Astrocyte (in vitro differentiated cells and primary cell): ENCODE measurements around the gene UNCX. TPM values are rescaled to one million over a fixed set of nuclear protein-coding genes. Genes with fewer than 3 reads are reported as not detected.

Experiments used
- DNase-seq: peaks from one replicate; pipeline ENCODE4 v3.0.0-alpha.2; 2010; ENCODE audit warnings: low read depth
- FAIRE-seq: peaks from 2 replicates; lab custom pipeline; 2011; peaks lifted over from hg19 to GRCh38; lab: Jason Lieb, UNC
- H2AFZ ChIP-seq: 2 replicates; pipeline ENCODE4 v1.6.0; 2012; ENCODE audit warnings: low read depth, low read length, inconsistent platforms
- H3K27ac ChIP-seq: 2 replicates; pipeline ENCODE4 v1.5.1; 2011; ENCODE audit warnings: low read depth, low read length, inconsistent platforms
- H3K27me3 ChIP-seq: 2 replicates; pipeline ENCODE4 v1.6.0; 2011; ENCODE audit warnings: low read length, inconsistent platforms; ENCODE audit not compliant: insufficient read depth
- H3K36me3 ChIP-seq: 2 replicates; pipeline ENCODE4 v1.5.1; 2011; ENCODE audit warnings: low read length, inconsistent platforms; ENCODE audit not compliant: insufficient read depth
- H3K4me1 ChIP-seq: 2 replicates; pipeline ENCODE4 v1.5.1; 2011; ENCODE audit warnings: low read length, inconsistent platforms; ENCODE audit not compliant: insufficient read depth
- H3K4me2 ChIP-seq: 2 replicates; pipeline ENCODE4 v1.6.0; 2012; ENCODE audit warnings: low read length, inconsistent platforms
- H3K4me3 ChIP-seq: 2 replicates; pipeline ENCODE4 v1.5.1; 2011; ENCODE audit warnings: low read depth, mild to moderate bottlenecking, low read length, inconsistent platforms; ENCODE audit not compliant: insufficient read depth
- H3K79me2 ChIP-seq: 2 replicates; pipeline ENCODE4 v1.6.0; 2012; ENCODE audit warnings: mild to moderate bottlenecking, low read length, inconsistent platforms; ENCODE audit not compliant: insufficient read depth
- H3K9ac ChIP-seq: 2 replicates; pipeline ENCODE4 v1.6.0; 2012; ENCODE audit warnings: mild to moderate bottlenecking, low read length, inconsistent platforms
- H3K9me3 ChIP-seq: 2 replicates; pipeline ENCODE4 v1.5.1; 2012; ENCODE audit warnings: low read depth, mild to moderate bottlenecking, low read length, inconsistent platforms; ENCODE audit not compliant: insufficient read depth
- H4K20me1 ChIP-seq: 2 replicates; pipeline ENCODE4 v1.6.0; 2012; ENCODE audit warnings: low read length, inconsistent platforms; ENCODE audit not compliant: insufficient read depth
- H3K27ac Mint-ChIP-seq: one replicate; pipeline ENCODE4 v1.8.0; 2021; ENCODE audit warnings: mild to moderate bottlenecking, mixed read lengths; ENCODE audit not compliant: unreplicated experiment
- H3K27me3 Mint-ChIP-seq: one replicate; pipeline ENCODE4 v1.8.0; 2021; ENCODE audit warnings: low read depth, mixed read lengths; ENCODE audit not compliant: unreplicated experiment
- H3K36me3 Mint-ChIP-seq: one replicate; pipeline ENCODE4 v1.8.0; 2021; ENCODE audit warnings: low read depth, mixed read lengths; ENCODE audit not compliant: unreplicated experiment
- H3K4me1 Mint-ChIP-seq: one replicate; pipeline ENCODE4 v1.8.0; 2021; ENCODE audit warnings: low read depth, mixed read lengths; ENCODE audit not compliant: unreplicated experiment
- H3K4me3 Mint-ChIP-seq: one replicate; pipeline ENCODE4 v1.8.0; 2021; ENCODE audit warnings: mild to moderate bottlenecking, moderate library complexity, mixed read lengths; ENCODE audit not compliant: unreplicated experiment
- H3K9me3 Mint-ChIP-seq: one replicate; pipeline ENCODE4 v1.8.0; 2021; ENCODE audit warnings: mild to moderate bottlenecking, mixed read lengths; ENCODE audit not compliant: unreplicated experiment
- EZH2 ChIP-seq: IDR thresholded peaks from 2 replicates; pipeline ENCODE4 v1.6.1; 2012; ENCODE audit warnings: mild to moderate bottlenecking, low read length, inconsistent platforms; ENCODE audit not compliant: insufficient read depth
- total RNA-seq: library from RNA; stranded (reverse); gene quantifications from 2 replicates; pipeline ENCODE4 v1.2.1, GENCODE V29; 2021
- TF ChIP-seq, protein P1 (sequence below): IDR thresholded peaks from 2 replicates; pipeline ENCODE4 v1.5.1; 2011; ENCODE audit warnings: low read depth, mild to moderate bottlenecking, inconsistent platforms, low read length, moderate library complexity; ENCODE audit not compliant: insufficient read depth

UNCX gene
- total RNA-seq, 1 donor from 2014 or later, result not detected

- no peak overlapping the region for H3K4me3 ChIP-seq
- no peaks in the 10 kb centered on the region for H4K20me1 ChIP-seq
- H2AFZ ChIP-seq, result no peak overlapping the region
- no peak for FAIRE-seq
- H3K9me3 ChIP-seq, result no peaks in the 10 kb centered on the region
- Mint-ChIP-seq H3K4me1 (no peaks in the 10 kb centered on the region), H3K9me3 (peaks cover 4% of the 10 kb centered on the region), H3K4me3 (no peak overlapping the region), H3K27me3 (peaks cover 51% of the 10 kb centered on the region), H3K36me3 (peaks cover under 1% of the 10 kb centered on the region), H3K27ac (no peak overlapping the region)
- H3K4me2 ChIP-seq, result no peak overlapping the region
- H3K4me1 ChIP-seq, result no peaks in the 10 kb centered on the region
- TF ChIP-seq EZH2, result no peak
- TF ChIP-seq, protein P1, sequence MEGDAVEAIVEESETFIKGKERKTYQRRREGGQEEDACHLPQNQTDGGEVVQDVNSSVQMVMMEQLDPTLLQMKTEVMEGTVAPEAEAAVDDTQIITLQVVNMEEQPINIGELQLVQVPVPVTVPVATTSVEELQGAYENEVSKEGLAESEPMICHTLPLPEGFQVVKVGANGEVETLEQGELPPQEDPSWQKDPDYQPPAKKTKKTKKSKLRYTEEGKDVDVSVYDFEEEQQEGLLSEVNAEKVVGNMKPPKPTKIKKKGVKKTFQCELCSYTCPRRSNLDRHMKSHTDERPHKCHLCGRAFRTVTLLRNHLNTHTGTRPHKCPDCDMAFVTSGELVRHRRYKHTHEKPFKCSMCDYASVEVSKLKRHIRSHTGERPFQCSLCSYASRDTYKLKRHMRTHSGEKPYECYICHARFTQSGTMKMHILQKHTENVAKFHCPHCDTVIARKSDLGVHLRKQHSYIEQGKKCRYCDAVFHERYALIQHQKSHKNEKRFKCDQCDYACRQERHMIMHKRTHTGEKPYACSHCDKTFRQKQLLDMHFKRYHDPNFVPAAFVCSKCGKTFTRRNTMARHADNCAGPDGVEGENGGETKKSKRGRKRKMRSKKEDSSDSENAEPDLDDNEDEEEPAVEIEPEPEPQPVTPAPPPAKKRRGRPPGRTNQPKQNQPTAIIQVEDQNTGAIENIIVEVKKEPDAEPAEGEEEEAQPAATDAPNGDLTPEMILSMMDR, result no peak
- no peak for DNase-seq
- H3K9ac ChIP-seq, result no peak overlapping the region
- H3K27ac ChIP-seq, result no peak overlapping the region
- H3K27me3 ChIP-seq, result peaks cover 65% of the 10 kb centered on the region
- no peaks in the 10 kb centered on the region for H3K36me3 ChIP-seq
- H3K79me2 ChIP-seq, result no peaks in the 10 kb centered on the region
Observed at GRCh38 chr7:1250901-1251300, 18.2 kb downstream of the UNCX start.

DNA sequence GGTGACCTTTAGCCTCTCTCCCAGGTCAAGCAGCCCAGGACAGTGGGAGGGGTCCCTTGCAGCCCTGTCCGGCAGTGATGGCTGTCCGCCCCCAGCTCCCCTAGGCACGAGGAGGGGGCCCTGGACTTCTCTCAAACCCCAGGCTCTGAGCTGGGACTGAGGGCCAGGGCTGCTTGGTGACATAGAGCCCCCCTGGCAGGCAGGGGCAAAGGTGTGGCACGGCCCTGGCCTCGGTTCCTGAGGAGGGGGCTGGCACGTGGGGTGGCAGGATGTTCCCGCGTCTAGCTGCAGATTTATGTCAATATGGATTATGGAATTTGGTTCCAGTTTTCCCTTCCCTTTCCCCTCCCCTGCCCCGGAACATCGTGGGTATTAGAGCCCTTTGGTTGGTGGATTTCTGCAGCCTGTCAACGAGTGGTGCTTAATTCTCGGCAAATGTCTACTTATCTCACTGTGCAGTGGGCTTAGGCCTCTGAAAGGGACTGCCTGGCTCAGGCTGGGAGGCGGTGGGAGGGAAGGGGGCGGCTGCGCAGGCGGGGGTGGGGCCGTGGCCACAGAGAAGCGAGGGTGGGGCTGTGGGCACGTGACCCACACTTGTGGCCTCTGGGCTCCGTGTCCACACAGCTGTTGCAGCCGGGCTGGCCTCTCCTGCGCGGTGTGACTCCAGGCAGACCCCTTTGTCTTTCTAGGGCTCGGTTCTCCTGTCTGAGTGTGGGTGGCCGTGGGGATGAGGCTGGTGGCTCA, 19.3 kb downstream of the UNCX start:
- Histone ChIP-seq H4K20me1 (no peaks in the 10 kb centered on the region), H3K4me3 (no peak overlapping the region), H3K4me1 (no peaks in the 10 kb centered on the region), H3K36me3 (no peaks in the 10 kb centered on the region), H3K79me2 (no peaks in the 10 kb centered on the region), H3K27ac (no peak overlapping the region), H3K27me3 (peaks cover 56% of the 10 kb centered on the region), H3K9me3 (no peaks in the 10 kb centered on the region), H3K4me2 (no peak overlapping the region), H2AFZ (no peak overlapping the region), H3K9ac (no peak overlapping the region)
- no peaks in the 10 kb centered on the region for H3K36me3 Mint-ChIP-seq
- TF ChIP-seq, protein P1, result no peak
- no peak for TF ChIP-seq EZH2
- peaks cover 3% of the 10 kb centered on the region for H3K9me3 Mint-ChIP-seq
- H3K27me3 Mint-ChIP-seq, result peaks cover 54% of the 10 kb centered on the region
- H3K27ac Mint-ChIP-seq, result no peak overlapping the region
- no peak for FAIRE-seq
- H3K4me3 Mint-ChIP-seq, result no peak overlapping the region
- no peaks in the 10 kb centered on the region for H3K4me1 Mint-ChIP-seq
- DNase-seq, result no peak

DNA sequence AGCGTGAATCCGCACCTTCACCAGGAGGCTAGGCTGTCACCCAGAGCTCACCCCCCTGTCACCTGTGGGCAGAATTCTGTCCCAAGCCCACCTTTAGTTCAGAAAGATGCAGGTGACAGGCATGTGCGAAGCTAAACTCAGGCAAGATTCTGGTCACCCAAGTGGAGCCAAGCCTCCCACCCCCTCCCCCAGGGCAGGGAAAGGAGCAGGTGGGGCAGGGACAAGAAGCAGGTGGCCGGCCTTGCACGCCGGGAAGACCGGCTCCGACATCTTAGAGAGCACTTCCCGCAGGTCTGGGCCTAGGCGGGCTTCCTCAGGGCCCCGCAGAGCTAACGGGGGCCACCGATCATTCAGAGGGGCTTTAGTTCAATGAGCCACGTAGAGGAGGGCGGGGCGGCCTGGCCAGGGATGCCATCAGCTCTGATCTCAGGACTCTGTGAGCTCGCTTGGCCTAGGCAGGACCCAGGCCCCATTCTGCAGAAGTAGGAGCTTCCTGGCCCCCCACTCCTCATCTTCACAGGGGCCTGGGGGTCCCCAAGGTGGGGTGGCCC, 19.9 kb downstream of the UNCX start:
- H4K20me1 ChIP-seq, result no peaks in the 10 kb centered on the region
- H3K4me2 ChIP-seq, result no peak overlapping the region
- no peaks in the 10 kb centered on the region for H3K36me3 ChIP-seq
- H3K79me2 ChIP-seq, result no peaks in the 10 kb centered on the region
- H2AFZ ChIP-seq, result no peak overlapping the region
- H3K9ac ChIP-seq, result no peak overlapping the region
- no peaks in the 10 kb centered on the region for H3K4me1 Mint-ChIP-seq
- TF ChIP-seq EZH2, result no peak
- TF ChIP-seq, protein P1, result no peak
- no peak for DNase-seq
- H3K27me3 Mint-ChIP-seq, result peaks cover 57% of the 10 kb centered on the region
- H3K4me1 ChIP-seq, result no peaks in the 10 kb centered on the region
- no peak for FAIRE-seq
- no peak overlapping the region for H3K27ac ChIP-seq
- H3K27me3 ChIP-seq, result peaks cover 55% of the 10 kb centered on the region
- no peaks in the 10 kb centered on the region for H3K9me3 ChIP-seq
- no peak overlapping the region for H3K27ac Mint-ChIP-seq
- no peak overlapping the region for H3K4me3 Mint-ChIP-seq
- H3K4me3 ChIP-seq, result no peak overlapping the region
- no peaks in the 10 kb centered on the region for H3K36me3 Mint-ChIP-seq
- peaks cover 3% of the 10 kb centered on the region for H3K9me3 Mint-ChIP-seq
